T-helper 1 cell treated with Interleukin-12 subunit alpha and Interleukin-12 subunit beta and Interleukin-4 antibody, amounts not matched to agents 30 ng/mL and 1 ng/mL, for 36 hours (primary cell): Measurements from ENCODE around the gene TSPO. TPM values are rescaled to one million over a fixed set of nuclear protein-coding genes. Genes with fewer than 3 reads are reported as not detected.
"Not testable (repeated sequence)": the region's sequence is repeated elsewhere in the genome, so short reads cannot be mapped to it uniquely, and the experiment has no call there.

Experiments
- intact Hi-C: fragments of 100-400 bp; cut with micrococcal nuclease; formaldehyde crosslinking; loops from one replicate; pipeline ENCODE4 v1.15.1; 2024
- total RNA-seq: library from RNA; stranded (reverse); gene quantifications from 2 replicates; pipeline ENCODE4 v1.2.3, GENCODE V29; 2022

TSPO gene
- total RNA-seq, 1 donor from 2014 or later = 103 TPM

DNA sequence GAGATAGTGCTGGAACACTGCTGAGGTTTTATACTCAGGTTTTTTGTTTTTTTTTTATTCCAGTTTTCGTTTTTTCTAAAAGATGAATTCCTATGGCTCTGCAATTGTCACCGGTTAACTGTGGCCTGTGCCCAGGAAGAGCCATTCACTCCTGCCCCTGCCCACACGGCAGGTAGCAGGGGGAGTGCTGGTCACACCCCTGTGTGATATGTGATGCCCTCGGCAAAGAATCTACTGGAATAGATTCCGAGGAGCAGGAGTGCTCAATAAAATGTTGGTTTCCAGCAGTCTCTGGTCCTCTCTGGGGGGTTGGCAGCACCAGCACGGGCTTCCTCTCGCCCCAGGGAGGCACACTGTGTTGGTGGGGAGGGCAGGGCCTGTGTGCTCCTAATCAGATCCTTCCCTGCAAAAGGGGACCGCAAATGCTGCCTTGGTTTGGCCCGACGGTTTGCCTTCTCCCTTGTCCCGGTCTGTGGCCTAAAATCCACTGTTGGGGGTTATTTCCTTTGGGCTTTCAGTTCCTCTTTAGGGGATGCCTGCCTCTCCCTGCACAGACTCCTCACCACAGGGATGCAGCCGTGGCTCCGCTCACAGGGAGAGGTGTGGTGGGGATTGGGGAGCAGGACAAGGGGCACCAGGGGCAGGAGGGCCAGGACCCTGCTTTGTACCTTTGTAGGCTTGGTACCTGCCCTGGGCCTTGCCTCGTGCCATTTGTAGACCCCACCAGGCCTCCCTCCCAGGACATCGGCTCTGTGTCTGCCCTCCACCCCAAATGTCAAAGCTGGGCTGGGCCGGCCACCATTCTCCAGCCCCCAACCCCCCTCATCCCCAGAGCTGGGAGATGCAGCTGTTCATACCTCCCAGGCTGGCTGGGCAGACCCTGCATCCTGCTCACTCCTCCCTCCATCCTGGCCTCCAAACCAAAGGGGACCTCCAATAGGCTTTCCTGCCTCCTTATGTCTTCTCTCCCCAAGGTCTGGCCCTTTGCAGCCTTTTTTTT is 21.6 kb upstream of the TSPO start:
- intact Hi-C loops = no loop called here

DNA sequence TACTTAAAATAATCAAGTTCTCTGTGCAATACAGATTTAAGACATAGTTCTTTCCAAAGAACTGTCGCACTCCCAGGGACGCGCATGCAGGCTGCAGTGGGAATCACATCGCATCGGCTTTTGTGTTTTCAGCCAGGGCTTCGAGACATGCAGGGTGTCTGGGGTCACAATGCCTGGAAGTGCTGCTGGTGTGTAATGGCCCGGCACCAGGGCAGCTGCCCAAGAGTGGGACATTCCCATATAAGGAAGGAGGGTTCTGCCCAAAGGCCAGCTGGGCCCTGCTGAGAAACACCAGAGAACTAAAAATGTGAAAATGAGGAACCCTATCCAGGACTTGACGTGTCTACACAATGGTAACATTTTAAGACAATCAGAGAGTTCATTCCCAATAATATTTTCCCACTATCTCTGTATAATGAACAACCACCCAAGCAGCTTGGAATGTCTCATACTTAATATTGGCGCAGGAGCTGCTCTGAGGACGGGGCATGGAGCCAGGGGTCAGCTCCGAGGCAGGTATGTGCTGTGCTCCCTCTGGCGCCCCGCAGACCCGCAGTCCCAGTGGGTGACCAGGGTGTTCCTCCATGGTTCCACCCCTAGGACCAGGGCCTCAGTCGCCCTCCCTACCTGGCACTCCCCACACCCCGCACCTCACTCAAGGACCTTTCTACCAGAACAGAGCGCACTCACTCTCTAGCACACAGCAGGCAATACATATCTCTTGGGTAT is 19.4 kb upstream of the TSPO start:
- intact Hi-C loops = no loop called here

DNA sequence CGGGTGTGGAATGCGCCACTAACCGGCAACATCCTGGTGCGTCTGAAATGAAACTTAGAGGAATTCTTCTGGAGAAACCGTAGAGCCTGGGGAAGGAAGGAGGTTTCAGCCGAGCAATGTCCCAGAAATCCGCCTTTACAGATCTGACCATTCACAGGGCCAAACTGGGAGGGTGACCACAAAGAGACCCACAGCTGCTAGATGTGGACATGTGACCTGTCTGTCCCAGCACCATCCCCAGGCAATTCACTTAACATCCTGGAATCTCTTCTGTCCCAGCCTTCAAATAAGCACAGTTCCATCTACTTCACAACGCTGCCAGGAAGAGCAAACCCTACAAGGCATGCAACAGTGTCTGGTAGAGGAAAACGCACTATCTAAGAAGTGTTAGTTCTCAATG is 18.0 kb upstream of the TSPO start:
- intact Hi-C loops = no loop called here

DNA sequence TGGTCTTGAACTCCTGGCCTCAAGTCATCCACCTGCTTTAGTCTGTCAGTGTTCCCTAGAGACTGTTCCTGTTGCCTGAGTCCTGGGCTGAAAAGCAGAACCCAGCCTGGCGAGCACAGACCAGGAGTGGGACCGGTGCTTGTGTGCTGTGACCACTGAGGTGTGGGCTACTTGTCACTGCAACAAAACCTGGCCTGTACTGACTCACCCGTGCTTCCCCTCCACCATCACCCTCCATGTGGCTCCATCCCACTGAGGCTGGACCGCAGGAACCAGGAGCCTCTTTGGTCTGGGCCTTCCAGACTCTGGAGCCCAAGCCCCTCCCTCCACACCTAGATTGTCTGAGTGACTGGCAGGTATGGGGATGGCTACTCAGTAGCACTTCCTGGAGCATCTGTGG is 16.8 kb upstream of the TSPO start:
- intact Hi-C loops = no loop called here

DNA sequence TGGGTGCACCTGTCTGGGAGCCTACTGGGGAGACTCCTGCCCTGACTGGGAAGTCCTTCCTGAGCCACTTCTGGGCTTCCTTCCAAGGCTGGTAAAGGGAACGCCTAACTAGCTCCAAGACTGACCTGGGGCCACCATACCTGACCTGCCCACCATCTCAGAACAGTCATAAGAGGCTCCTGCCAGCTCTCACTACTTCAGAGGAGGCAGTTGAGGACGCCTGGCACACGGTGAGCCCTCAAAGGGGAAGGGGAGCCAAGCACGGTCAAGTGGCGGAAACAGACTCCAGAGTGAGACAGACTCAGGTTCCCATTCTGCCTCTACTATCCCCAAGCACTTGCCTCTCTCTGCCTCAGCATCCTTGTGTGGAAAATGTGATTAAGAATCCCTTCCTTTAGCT is 15.8 kb upstream of the TSPO start:
- intact Hi-C loops = no loop called here

DNA sequence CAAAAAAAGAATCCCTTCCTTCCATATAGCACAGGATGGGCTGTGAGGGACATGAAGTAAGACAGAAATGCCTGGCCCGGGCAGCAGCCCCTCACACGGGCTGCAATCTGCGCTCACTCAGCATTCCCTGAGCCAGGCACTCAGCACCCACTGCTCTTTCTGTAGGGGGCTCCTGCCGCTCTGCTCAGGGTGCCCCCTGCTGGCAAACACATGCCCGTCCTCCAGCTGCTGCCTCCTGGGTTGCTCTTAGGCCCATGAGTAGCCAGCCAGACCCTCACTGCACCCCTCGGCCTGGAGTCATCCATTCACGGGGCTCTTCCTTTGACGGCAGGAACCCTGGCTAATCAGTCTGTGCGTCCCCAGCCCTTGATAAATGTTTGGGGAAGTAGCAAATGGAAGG is 15.1 kb upstream of the TSPO start:
- intact Hi-C loops = no loop called here

DNA sequence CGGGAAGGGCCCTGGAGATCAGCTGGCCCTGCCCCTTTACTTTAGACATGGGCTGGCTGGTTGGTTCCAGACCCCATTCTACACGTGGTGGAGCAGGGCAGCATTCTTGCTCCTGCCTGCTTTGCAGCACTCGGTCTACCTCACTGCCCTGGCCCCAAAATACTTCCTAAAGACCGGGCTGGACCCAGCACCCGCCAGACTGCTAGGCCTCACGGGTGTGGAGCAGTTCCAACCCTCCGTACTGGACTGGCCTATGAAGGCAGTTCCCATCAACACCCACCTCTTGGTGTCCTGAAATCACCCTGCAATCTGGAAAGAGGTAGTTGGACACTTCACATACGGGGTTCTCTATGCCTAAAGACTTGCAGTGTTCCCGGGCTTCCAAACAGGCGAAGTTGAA is 14.6 kb upstream of the TSPO start:
- intact Hi-C loops = no loop called here

DNA sequence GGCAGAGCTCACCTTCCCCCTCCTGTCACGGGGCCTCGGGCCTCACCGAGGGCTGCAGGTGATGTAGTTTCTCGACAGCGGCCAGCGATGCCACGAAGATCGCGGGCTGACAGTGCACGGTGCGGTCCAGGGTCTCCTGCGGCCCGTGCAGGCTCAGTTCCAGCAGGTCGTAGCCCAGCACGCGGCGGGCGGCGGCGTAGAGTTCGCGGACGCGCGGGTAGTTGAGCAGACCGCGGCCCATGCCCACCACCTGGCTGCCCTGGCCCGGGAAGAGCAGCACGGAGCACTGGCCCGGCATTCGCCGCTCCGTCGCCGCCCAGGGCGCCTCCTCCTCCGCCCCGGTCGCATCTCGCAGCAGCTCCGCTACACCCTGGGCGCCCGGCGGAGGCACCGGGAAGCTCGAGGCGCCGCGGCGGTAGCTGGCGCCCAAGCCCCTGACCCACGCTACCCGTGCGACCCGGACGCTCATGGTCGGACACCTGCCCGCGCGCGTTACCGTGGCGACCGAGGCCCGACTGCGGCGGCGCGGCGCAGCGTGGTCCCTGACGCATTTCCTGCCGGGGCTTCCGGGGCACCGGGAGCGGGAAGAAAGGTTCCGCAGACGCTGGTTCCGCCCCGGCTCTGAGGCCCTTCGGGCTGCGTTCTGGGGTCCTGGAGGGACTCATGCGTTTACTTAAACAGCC is 8.3 kb upstream of the TSPO start, which contains the start of gene MCAT:
Gene MCAT, minus strand, starts transcription at position 519 of the 683 bp plus-strand sequence. Its CDS starts 50 bp downstream, at position 469.
- intact Hi-C loops = loop anchor here (1.0 to 2.0 kb wide), 4 partner anchors 9 to 128 kb away; partner anchors contain the start of genes PACSIN2, TTLL1 and TTLL12

DNA sequence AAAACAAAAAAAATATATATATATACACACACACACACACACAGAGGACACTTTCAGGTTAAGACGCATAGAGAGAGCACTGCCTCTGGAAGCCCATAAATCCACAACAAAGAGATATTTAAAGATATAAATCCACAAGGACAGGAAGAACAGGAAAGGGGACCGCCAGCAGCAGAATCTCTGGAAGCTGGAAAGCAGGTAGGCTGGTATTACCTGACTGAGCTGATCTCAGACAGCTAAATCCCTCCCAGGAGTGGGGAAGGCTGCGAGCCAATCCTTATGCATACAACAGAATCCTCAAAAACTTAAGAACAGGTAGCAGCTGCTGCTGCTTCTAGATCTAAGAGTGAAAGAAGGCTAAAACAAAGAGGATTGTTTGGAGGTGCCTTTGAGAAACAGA is 6.4 kb upstream of the TSPO start:
- intact Hi-C loops = no loop called here

DNA sequence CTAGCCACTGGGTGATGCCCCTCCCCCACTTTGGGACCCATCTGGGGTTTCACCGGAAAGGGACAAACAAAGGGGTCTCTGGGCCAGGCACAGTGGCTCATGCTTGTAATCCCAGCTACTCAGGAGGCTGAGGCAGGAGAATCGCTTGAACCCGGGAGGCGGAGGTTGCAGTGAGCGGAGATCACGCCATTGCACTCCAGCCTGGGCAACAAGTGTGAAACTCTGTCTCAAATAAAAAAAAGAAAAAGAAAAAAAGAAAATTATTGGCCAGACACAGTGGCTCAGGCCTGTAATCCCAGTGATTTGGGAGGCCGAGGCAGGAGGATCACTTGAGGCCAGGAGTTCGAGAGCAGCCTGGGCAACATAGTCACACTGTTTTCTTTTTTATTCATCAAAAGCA is 6.0 kb upstream of the TSPO start:
- intact Hi-C loops = not testable (repeated sequence)

DNA sequence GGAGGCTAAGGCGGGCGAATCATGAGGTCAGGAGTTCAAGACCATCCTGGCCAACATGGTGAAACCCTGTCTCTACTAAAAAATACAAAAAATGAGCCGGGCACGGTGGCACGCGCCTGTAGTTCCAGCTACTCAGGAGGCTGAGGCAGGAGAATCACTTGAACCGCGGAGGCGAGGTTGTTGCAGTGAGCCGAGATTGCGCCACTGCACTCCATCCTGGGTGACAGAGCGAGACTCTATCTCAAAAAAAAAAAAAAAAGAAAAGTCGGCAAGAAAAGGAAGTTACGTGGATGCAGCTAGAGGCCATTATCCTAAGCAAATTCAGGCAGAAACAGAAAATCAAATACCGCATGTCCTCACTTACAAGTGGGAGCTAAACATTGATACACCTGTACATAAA is 5.0 kb upstream of the TSPO start:
- intact Hi-C loops = not testable (repeated sequence)

DNA sequence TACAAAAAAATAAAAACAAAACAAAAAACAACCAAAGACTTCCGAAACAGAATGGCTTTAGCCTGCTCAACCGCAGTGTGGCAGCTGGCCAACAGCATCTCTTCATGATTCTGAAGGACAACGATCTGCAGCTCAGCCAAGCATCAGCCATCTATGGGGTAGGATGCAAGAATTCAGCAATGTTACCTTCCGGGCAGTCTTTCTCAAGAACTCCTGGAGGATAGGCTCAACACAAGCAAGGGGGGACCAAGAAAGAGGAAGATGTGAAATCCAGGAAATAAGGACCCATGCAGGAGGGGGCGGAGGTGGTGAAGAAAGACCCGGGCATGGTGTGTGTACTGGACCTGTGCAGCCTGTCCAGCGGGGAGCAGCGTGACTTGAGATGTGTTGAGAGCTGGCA is 3.5 kb upstream of the TSPO start:
- intact Hi-C loops = no loop called here

DNA sequence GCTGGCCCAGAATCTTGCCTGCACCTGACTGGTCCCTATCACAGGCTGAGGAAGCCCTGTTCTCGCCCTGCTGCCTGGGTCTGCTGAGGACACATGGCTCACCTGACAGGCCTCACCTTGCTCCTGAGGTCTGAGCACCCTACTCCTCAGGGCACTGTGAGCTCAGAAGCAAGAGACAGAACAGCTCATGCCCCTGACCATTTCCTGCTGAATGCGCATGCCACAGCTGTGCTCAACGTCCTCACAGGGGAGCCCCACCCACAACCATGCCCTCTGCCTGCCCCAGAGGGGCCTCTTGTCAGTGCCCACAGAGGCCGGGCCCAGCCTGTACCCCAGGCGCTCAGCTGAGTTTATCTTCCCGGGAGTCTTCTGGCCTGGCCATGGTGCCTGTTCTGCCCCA is 2.8 kb upstream of the TSPO start:
- intact Hi-C loops = no loop called here

DNA sequence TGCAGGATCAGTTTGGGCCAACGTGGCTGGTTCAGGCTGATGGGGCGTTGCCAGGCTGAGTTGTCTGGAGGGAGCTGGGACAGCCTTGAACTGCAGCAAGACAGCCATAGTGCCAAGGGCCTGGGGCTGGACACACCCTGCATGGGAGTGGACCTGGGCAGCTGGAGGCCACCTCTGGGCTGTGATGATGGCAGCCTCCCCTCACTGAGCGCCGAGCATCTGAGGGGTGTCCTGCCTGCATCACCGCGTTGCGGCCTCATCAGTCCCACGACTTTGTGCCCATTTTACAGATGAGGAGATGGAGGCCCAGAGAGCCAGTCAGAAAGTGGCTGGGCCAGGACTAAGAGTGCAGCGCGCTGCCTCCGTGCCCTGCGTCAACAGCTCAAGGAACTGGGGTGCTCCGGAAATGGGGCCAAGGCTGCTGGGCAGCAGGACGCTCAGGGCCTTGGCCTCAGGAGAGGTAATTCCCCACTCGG is 590 bp upstream of the TSPO start:
- intact Hi-C loops = loop anchor here (2.0 kb wide), 2 partner anchors 62 to 136 kb away; partner anchors contain the start of genes PACSIN2 and TTLL1

DNA sequence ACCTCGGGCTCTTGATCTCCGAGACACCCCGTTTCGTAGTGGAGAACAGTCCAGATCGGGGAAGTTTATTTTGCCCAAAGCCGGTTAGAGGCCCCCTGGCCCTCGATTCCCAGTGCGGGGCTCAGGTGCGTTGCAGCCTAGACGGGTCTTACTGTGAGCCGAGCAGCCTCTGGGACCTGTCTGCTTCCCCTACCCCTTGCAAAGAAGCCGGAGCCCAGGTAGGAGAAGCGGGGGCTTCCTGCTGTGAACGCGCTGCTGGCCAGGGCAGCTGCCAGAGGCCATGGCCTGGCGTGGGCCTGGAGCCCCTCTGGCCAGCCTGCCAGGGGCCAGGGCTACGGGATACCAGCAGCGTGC is 621 bp downstream of the TSPO start:
- intact Hi-C loops = loop anchor here (1.0 to 2.0 kb wide), 3 partner anchors 9 to 41 kb away; partner anchors contain the start of genes BIK and MCAT

DNA sequence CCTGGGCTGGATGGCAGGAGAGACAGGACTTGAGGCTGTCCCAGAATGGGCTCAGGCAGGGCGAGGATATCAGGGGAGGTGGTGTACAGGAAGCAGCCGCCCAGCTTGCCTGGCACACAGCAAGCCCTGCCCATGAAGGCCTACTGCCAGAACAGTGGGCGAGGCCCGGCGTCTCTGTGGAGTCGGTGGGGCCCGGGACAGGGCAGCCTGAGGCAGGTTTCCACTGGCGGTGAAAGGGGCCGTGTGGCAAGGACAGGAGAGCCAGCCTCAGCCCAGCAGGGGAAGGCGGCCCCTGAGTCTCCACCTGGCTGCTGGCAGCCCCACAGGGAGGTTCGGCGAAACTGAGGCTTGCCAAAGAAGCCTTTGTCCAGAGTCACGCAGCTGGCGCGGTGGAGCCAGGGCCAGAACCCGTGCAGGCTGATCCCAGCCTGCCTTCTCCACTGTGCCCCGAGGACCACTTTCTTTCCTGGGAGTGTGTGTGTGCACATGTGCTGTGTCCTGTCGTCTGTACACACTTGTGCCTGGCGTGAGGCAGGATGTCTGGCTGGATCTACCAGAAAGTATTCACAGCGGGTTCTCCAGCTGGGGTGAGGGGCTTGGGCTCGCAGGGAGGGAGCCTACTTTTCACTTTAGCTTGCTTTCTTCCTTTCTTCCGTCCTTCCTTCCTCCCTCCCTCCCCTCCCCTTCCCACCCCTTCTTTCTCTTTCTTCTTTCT is 1.2 kb downstream of the TSPO start:
- intact Hi-C loops = loop anchor here (1.0 to 2.0 kb wide), 3 partner anchors 9 to 42 kb away; partner anchors contain the start of genes BIK and MCAT

DNA sequence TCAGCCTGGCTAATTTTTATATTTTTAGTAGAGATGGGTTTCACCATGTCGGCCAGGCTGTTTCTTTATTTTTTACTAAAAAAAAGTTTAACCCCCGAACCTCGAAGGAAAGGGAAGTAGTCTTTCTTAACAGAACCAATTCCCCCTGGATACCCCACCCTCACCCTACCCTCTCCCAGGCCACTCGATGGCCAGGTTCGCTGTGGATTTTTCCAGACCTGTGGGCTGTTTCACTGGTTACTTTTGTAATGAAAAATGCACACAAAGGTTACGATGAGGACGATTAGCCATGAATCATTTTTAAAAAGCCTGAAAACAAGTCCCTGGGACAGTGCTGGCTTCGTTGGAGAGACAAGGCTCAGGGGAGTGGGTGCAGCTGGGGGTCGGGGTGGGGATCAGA is 2.5 kb downstream of the TSPO start:
- intact Hi-C loops = loop anchor here (2.0 kb wide), 1 partner anchor 43 kb away; the partner anchor contains the start of gene BIK

DNA sequence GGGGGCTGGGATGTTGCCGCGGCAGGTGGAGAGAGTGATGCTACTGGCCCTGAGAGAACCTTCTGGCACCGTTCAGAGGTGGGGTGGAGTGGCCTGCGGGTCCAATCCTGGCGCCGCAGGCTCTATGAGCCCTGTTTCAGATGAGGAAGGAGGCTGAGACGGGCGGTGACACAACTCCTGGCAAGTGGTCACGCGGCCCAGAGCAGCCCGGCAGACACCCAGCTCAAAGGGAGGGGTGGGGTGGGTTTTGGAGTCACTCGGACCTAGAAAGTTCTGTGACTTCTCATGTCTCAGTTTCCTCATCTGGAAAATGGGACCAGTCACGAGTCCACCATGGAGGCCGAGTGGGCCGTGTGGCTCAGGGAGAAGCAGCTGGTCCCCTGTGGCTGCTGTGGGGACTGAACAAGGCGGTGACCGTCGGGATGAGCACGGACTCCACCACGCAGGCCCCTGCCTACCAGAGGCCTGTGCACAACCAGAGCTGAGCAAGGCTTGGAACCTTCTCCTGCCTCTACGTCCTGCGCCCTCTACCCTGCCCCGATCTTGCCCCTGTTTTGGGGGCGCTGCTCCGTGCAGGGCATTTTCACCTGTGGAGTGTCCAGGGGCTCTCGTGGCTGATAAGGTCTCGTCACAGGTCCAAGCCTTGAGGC is 3.7 kb downstream of the TSPO start:
- intact Hi-C loops = no loop called here

DNA sequence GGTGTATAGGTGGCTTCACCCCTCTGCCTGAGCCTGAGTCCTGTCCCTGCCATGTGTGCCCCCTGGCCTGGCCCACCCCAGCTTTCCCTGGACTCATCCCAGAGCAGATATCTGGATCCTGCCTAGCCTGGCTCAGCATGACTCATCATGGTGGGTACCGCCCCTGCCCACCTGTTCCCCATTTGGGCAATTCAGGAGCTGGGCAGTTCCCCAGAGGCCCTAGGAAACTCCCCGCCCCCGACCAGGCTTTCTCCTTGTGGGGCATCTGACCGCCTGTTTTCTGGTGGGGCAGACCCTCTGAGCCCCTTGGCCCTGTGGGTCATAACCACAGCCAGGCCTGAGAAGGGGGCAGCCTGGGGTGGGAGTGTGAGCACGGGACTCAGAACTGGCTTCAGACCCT is 4.4 kb downstream of the TSPO start:
- intact Hi-C loops = no loop called here

DNA sequence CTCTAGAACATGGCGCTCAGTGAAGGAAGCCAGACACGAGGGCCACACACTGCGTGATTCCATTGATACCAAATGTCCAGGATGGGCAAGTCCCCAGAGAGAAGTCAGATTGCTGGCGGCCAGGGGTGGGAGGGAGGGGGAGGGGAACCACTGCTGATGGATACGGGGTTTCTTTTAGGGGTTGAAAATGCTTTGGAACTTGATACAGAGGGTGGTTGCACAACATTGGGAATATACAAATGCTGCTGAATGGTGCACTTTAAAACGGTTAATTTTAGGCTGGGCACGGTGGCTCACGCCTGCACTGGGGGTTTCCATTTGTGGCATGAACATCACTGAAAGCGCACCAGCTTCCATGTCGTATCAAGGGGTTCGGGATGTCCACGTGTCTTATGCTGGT is 5.1 kb downstream of the TSPO start:
- intact Hi-C loops = no loop called here
